HG03354 (cell line): ENCODE data around the gene CPED1.
"Not testable (repeated sequence)": the region's sequence is repeated elsewhere in the genome, so short reads cannot be mapped to it uniquely, and the experiment has no call there.

Experiments used
- ATAC-seq: cut with Tn5 transposase; IDR thresholded peaks from one replicate; pipeline ENCODE4 v1.9.1; 2021; ENCODE audit warnings: mild to moderate bottlenecking; ENCODE audit not compliant: unreplicated experiment, poor library complexity, severe bottlenecking

Gene CPED1

DNA sequence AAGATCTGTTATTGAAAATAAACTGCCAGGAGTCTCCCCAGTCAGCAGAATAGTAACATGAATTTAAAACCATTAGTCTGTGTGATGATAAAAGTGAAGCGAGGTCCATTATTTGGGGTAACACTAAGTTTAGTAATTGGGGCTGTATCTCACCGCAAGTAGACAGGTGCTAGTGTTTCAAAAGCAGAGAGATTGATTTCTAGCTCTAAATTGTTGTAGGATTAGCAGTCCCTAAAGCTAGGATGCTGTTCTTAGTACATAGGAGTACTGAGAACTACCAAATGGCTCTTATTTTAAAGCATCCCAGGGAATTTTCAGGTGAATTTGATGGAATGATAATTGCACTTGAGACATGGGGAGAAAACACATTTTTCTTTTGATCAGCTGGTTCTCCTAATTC is 70.5 kb downstream of the CPED1 start:
- no peak for ATAC-seq

DNA sequence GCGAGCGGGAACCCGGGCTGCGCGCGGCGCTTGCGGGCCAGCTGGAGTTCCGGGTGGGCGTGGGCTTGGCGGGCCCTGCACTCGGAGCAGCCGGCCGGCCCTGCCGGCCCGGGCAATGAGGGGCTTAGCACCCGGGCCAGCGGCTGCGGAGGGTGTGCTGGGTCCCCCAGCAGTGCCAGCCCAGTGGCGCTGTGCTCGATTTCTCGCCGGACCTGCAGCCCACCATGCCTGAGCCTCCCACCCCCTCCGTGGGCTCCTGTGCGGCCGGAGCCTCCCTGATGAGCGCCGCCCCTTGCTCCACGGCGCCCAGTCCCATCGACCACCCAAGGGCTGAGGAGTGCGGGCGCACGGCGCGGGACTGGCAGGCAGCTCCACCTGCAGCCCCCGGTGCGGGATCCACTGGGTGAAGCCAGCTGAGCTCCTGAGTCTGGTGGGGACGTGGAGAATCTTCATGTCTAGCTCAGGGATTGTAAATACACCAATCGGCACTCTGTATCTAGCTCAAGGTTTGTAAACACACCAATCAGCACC is 71.5 kb downstream of the CPED1 start:
- not testable (repeated sequence) for ATAC-seq

DNA sequence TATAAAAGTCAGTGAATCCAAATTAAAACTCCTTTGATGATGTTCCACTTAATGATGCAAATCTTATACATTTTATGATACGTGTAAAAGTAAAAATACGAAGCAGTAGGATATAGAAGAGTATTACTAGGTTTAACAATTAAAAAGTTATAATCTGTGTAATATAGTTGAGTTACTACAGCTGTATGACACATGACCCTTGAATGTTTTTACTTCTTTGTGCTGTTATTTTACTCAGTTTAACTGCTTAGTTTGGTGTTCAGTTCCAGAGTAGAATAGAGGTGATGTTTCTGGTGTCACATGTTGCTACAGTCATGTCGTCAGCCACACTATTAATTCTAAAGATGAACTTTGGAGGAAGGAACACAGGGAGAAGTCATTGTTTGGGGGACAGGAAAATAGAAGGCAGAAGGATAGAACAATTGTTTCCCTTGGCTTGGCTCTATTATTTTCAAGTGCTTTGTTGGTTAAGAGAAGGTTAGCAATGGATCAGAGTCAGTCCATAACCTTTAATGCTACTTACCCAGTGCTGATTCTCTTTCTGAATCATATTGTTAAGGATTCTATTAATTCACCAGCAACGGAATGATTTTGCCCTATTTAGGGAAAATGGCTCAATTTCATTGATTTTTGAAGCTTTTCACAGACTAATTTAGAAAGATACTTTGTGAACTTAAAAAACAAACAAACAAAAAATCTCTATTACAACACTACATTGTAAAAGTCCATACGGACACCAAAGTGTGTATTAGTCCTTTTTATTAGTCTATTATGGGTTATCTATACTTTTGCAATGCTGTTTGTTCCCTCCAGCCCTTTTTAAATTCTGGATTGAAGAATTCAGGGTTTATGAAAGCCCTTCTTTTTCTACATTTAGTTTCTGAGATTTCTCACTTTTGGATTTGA is 73.4 kb downstream of the CPED1 start:
- ATAC-seq: no peak

DNA sequence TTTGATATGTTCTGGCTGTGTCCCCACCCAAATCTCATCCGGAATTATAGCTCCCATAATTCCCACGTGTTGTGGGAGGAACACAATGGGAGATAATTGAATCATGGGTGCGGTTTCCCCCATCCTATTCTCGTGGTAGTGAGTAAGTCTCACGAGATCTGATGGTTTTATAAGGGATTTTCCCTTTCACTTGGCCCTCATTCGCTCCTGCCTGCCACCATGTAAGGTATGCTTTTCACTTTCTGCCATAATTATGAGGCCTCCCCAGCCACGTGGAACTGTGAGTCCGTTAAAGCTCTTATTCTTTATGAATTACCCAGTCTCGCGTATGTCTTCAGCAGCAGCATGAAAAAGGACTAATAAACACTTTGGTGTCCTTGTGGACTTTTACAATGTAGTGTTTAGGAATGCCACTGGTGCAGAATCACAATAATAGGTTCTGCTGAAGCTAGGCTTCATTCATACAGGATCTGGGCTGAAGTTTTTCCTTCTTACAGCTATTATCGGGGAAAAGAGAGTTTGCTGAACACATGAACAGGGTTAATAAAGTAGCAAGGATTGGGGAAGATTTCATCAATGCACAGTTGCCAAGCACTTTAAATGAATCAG is 74.3 kb downstream of the CPED1 start:
- no peak for ATAC-seq

DNA sequence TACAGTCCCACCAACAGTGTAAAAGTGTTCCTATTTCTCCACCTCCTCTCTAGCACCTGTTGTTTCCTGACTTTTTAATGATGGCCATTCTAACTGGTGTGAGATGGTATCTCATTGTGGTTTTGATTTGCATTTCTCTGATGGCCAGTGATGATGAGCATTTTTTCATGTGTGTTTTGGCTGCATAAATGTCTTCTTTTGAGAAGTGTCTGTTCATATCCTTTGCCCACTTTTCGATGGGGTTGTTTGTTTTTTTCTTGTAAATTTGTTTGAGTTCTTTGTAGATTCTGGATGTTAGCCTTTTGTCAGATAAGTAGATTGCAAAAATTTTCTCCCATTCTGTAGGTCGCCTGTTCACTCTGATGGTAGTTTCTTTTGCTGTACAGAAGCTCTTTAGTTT is 79.2 kb downstream of the CPED1 start:
- not testable (repeated sequence) for ATAC-seq

DNA sequence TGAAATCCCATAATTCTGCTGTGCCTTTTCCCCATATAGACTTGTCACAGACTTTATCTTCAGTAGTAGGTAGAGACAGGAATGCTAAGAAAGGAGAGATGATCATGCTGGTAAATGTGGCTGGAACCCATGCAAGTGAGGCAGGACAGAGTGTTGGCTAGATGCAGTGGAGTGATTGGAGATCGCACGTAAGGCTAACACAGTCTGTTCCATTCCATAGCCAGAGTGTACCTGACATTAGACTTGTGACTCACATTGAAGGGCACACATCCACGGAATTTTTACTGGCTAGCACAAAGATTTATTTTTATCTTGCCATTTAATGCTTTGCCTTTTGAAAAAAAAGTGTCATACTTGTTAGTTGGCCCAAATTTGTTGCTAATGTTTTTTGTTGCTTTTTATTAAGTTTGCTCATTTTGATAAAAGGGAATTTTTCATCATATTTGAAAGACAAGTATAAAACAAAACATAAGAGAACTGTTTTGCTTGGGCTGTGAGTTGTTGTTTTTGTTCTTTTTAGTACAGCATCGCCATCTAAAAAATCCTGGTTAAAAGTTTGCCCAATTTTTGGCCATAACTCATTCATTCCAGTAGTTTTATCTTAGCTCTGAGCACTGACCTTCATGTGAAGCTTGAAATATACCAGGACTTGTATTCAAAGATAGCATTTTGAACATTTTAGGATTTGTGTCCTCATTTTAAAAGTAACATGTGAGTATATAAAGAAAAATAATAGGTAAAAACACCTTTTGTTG is 81.0 kb downstream of the CPED1 start:
- ATAC-seq: no peak

DNA sequence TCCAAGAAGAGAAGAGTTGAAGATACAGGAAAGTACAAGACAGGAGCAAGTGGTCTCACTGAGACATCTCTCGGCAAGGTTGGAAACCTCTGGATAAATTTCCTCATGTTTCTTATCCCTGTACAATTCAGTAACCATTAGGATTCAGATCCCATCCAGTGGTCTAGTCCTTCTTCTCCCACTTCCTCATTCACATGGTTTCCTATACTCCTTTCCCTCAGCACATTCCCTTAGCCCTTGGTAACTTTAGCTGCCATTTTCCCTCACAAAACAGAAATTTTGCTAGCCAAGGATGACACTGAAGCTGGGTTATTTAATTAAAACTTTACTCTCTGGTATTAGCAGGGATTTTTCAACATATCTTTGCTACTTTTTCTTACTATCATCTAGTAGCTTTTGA is 82.6 kb downstream of the CPED1 start:
- ATAC-seq: no peak

DNA sequence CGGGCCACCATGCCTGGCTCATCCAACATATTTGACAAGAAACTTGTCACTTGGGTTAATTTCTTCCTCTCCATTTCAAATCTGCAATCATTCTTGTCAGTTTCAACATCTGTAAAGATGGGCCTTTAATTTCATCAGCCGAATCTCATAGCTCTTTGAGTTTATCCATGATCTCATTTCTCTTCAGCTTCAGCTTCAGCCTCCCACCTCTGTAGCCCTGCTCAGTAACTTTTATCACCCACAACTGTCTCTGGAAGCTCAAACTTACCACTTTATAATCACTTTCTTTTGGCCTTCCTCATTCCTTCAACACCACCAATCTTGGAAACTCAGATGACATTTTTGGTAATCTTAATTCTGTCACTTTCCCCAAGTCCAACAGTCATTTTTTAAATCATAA is 83.2 kb downstream of the CPED1 start:
- ATAC-seq: no peak

DNA sequence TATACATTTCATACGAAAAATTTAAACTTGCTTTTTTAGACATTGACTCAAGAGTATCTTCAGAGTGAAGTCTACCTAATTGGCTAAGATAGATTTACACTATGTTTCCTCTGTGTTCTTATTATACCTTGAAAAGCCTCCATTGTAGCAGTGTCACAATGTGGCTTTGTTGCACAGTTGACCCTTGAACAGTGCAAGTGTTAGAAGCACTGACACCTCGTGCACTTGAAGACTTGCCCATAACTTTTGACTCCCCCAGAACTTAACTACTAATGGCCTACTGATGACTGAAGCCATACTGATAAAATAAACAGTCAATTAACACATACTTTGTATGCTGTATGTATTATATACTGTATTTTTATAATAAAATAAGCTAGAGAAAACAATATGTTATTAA is 84.3 kb downstream of the CPED1 start:
- ATAC-seq: no peak

DNA sequence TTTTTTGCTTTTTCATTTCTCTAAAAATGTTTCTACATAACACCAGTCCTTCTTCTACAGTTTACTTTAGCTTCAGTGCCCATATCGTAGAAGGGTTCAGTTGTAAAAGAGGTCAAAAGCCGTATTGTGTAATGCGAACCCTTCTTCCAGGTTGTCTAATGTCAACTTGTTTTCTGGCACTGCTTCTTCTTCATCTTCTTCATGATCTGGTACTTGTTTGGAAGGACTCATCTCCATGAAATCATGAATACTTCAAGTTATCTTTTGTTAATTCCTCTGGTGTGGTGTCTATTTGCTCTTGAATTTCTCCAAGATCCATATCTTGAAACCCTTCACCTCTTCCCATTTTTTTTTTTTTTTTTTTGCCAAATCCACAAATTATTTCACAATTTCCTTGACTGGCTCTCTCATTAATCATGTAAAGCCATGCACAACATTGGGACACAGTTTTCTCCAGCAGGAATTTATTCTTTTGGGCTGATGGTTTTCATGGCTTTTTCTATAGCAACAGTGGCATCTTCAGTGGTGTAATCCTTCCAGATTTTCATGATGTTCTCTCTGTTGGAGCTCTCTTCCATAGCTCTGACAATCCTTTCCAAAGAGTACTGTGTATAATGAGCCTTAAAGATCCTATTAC is 85.1 kb downstream of the CPED1 start:
- no peak for ATAC-seq

DNA sequence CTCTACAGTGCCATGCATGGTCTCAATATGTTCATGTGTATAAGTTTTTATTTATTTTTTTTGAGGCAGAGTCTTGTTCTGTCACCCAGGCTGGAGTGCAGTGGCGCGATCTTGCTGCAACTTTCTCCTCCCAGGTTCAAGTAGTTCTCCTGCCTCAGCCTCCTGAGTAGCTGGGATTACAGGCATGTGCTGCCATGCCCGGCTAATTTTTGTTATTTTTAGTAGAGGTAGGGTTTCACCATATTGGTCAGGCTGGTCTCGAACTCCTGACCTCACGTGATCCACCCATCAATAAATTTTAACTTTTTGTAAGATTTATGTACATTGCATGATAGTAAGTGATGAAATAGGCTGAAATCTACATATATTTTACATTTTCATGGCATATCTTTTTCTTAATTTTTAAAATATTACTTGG is 86.9 kb downstream of the CPED1 start:
- ATAC-seq: not testable (repeated sequence)

DNA sequence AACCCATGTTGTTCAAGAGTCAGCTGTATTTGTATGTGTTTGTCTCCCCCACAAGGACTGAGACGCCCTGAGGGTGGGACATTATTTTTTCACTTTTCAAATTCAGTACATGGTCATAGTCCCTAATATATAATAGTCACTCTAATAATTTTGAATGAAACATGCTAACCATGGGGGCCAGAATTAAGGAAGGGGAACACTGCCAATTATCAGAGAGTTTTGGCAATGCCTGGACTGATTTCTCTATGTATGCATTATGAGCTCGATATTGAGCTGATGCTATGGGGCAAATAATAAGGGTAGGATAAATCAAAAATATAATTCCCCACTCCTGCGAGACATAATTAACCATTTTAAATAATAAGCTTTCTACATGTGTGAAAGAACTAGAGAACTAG is 87.4 kb downstream of the CPED1 start:
- ATAC-seq: no peak

DNA sequence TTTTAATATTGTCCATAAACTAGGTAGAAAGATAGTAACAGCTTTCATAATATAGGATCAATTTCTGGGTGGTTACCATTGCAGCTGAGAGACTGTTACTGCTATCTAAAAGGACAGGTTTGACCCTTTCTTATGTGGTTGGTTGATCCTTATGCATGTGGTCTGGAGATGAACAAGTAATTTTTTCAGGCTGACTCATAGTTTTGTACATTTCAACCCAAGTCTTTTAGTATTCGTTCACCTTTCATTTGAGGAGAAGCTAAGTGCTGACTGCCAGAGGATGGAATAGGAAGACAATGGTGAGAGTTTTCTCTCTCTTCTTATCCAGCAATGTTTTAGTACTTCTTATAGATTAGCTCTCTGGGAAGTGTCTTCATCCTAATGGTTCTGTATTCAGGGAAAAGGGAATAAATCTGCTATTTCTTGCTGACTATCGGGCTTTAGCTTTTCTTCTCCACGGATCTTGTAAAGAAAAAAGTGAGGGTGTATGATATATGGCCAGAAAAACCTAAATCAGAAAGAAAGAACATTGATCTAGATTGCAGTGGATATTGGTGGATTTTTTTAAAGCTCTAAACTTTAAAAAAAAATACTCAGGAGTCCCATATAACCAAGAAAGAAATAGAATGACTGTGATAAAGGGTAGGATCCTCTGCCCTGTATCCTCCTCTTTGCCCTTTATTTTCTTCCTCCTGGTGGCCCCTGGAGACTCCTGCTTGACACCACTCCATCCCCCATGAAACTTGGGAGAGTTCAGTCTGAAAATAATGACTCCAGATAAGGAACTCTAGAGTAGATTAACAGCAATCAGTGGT is 88.0 kb downstream of the CPED1 start:
- no peak for ATAC-seq

DNA sequence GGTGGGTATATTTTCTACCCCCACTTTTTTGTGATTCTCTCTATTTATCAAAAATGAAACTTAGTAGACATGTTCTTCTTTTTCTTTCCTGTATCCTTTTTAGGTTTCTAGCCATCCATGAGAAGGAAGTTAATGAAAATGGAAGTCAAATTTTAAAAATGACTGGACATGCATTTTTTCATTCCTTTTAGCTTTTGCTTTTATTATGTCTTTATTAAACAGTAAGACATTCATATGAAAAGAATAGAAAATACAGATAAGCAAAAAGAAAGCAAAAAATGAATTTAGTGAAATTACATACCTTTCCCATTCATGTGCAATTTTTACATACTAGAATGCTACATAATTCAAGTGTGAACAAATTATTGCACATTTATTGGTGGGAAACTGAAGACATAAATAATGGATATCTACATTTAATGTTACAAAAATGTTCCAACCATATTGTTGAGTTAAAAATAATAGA is 88.7 kb downstream of the CPED1 start:
- ATAC-seq: no peak

DNA sequence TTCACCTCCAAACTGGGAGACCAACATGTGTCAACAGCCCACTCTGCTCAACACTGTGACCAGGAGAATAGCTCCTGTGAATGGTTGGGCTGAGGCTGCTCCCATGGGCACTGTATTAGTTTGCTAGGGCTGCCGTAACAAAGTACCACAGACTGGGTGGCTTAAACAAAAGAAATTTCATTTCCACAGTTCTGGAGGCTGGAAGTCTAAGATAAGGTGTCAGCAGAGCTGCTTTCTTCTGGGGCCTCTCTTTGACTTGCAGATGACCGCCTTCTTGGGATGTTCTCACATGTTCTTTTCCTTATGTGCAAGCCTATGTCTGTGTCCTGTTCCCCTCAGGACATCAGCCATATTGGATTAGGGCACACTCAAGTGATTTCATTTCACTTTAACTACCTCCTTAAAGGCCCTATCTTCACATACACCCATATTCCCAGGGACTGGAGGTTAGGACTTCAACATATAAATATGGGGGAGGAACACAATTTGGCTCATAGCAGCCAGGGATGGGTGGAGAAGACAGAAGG is 90.3 kb downstream of the CPED1 start:
- ATAC-seq: no peak

DNA sequence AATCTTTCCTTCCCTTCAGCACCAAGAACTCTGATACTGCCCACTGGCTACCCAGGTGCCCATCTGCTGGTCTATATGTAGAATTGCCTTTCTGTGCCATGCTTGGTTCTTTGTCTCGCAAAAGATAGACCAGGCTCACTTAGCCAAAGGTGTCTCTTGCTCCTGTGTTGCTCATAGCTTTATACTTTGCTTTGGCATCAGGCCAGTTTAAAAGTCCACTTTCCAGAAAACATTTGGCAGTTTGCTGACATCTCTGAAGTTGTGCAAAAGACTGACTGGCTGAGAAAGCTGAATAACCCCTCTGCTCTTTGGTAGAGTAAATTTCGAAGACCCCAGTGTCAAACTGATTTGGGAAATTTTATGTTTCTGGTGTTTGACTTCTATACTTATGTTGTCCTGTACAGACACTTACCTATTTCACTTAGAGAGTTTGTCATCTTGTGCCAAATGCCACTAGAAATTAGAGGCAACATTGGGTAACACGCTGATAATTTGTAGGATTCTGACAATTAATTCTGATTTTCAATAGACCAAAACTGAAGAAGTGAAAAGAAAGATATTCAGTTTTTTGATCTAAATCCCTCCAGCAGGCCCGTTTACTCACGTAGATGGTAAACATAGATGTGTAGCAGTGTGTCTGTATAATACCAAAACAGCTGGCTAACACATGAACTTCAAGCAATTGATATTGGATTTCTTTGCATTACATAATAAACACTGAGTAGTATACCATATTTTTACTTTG is 91.1 kb downstream of the CPED1 start:
- ATAC-seq: no peak

DNA sequence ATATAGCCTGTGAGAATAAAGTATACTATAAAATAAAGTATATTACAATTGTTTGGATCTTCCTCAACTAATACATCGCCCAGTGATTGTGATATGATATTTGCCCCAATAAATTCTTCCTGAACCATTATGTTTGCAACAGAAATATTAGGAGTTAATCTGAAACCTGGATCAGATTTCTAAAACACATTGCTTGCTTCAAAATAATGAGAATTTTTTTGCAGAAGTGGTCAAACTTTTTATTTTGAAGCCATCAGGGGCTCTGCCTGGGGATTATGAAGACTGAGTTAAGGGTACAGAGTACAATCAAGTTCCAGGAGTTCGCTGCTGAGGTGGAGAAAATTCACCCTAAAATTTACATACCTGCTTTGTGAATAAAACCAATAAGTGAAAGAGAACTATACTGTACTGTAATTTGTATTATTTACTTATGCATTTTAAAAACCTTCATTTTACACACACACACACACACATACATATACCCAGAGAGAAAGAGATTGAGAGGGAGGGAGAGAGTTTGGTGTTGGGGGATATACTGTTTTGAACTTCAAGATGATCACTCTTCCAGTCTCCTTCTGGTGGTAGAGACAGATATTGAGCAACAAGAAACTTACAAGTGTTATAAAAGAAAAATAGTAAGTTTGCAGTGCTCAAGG is 91.9 kb downstream of the CPED1 start:
- no peak for ATAC-seq

DNA sequence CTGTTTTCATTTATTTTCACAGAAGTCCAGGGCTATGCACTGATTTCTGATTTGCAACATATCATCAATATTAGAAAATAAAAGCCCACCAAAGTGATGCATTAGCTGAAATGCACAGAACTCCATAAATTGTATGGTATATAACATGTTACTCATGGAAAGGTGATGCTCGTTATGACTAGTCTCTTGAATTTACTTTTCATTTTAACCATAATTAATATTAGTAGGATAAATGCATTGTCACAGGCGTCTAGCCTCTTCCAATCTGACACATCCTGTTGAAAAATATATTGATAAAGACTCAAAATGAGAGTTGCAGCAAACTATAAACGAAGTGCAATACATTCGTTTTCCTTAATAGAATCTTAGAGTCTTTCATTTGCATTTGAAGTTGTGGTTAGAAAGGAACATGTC is 92.4 kb downstream of the CPED1 start:
- ATAC-seq: no peak
